ENCODE measurements around the gene CDCP1.

CDCP1 gene

GRCh38 chr3:45037720-45038455, 108.3 kb downstream of the CDCP1 start:
- H3K27ac Mint-ChIP-seq: no peak overlapping the region
- DNase-seq (peak; percentile 88), ATAC-seq (peak; percentile 86)
- H3K4me1 Mint-ChIP-seq: peaks cover 43% of the 10 kb centered on the region
- H3K9me3 Mint-ChIP-seq: no peaks in the 10 kb centered on the region
- no peaks in the 10 kb centered on the region for H3K36me3 Mint-ChIP-seq (ENCODE audit: low read depth)
- peaks cover 36% of the 10 kb centered on the region for H3K27me3 Mint-ChIP-seq
- H3K4me3 Mint-ChIP-seq: no peak overlapping the region

GRCh38 chr3:45035441-45036301, 110.5 kb downstream of the CDCP1 start:
- peaks cover 26% of the 10 kb centered on the region for H3K4me1 Mint-ChIP-seq
- no peak overlapping the region for H3K27ac Mint-ChIP-seq
- peak; percentile 18 for DNase-seq

GRCh38 chr3:45034612-45035252, 111.4 kb downstream of the CDCP1 start:
- ATAC-seq (peak; percentile 50), DNase-seq (peak; percentile 38)
- Mint-ChIP-seq H3K27ac (no peak overlapping the region), H3K9me3 (no peaks in the 10 kb centered on the region), H3K36me3 (ENCODE audit: low read depth) (no peaks in the 10 kb centered on the region), H3K4me1 (peaks cover 21% of the 10 kb centered on the region), H3K27me3 (peaks cover 36% of the 10 kb centered on the region), H3K4me3 (no peak overlapping the region)

More at GRCh38 chr3:45035441-45036301, 110.5 kb downstream of the CDCP1 start:
- ATAC-seq: no peak
- Mint-ChIP-seq H3K27me3 (peaks cover 36% of the 10 kb centered on the region), H3K36me3 (ENCODE audit: low read depth) (no peaks in the 10 kb centered on the region), H3K9me3 (no peaks in the 10 kb centered on the region), H3K4me3 (no peak overlapping the region)

GRCh38 chr3:45033791-45034190, 112.4 kb downstream of the CDCP1 start:
- Mint-ChIP-seq H3K27ac (no peak overlapping the region), H3K4me1 (peaks cover 21% of the 10 kb centered on the region), H3K27me3 (peaks cover 33% of the 10 kb centered on the region), H3K36me3 (ENCODE audit: low read depth) (no peaks in the 10 kb centered on the region), H3K4me3 (no peak overlapping the region), H3K9me3 (no peaks in the 10 kb centered on the region)
- no peak for ATAC-seq
- no peak for DNase-seq

All from activated naive CD8-positive, alpha-beta T cell treated with anti-CD3 and anti-CD28 coated beads, Interleukin-2, amount 50 U/mL, for 24 hours (primary cell).